ENCODE results near the gene TEX48.
A peak's percentile ranks its signal among the peaks of the same experiment; 100 is the strongest.

The TEX48 gene

DNA sequence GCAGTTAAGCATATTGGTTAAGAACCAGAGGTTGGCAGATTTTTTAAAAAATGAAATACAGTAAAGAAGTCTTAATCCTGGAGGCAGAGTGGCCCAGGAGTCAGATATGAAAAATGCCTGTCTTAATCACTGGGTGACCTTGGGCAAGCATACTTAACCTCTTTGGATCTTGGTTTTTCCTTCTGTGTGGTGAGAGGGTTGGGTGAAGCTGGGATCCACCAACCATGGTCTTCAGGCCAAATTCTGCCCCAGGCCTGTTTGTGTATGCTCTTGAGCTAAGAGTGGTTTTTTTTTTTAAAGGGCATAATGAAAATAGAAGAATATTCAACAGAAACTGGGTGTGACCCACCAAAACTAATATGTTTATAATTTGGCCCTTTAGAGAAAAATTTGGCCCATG is 20.0 kb upstream of the TEX48 start:
- Histone ChIP-seq H4K20me1 (ENCODE audit: insufficient read depth, low read length) (no peaks in the 10 kb centered on the region), H3K4me3 (ENCODE audit: low read depth in 1 of 2, low read length in 2 of 2) (no peak overlapping the region), H3K9ac (ENCODE audit: low read depth, low read length) (no peak overlapping the region), H3K4me1 (ENCODE audit: insufficient read depth, low read length) (no peaks in the 10 kb centered on the region), H3K27me3 (ENCODE audit: insufficient read depth, low read length, poor library complexity) (no peaks in the 10 kb centered on the region), H3K4me2 (ENCODE audit: insufficient read depth, low read length) (no peak overlapping the region), H3K79me2 (ENCODE audit: insufficient read depth, low read length) (no peaks in the 10 kb centered on the region), H3K9me3 (ENCODE audit: insufficient read depth, low read length, severe bottlenecking) (no peaks in the 10 kb centered on the region), H3K36me3 (ENCODE audit: insufficient read depth, low read length) (no peaks in the 10 kb centered on the region), H2AFZ (ENCODE audit: low read depth, low read length) (no peak overlapping the region), H3K27ac (ENCODE audit: low read length) (no peak overlapping the region)
- DNase-seq, result no peak
- no peak for TF ChIP-seq EZH2 (IDR thresholded peaks at IDR 0.05; ENCODE audit: borderline replicate concordance, low read depth, low read length, severe bottlenecking)
- TF ChIP-seq, protein P1, sequence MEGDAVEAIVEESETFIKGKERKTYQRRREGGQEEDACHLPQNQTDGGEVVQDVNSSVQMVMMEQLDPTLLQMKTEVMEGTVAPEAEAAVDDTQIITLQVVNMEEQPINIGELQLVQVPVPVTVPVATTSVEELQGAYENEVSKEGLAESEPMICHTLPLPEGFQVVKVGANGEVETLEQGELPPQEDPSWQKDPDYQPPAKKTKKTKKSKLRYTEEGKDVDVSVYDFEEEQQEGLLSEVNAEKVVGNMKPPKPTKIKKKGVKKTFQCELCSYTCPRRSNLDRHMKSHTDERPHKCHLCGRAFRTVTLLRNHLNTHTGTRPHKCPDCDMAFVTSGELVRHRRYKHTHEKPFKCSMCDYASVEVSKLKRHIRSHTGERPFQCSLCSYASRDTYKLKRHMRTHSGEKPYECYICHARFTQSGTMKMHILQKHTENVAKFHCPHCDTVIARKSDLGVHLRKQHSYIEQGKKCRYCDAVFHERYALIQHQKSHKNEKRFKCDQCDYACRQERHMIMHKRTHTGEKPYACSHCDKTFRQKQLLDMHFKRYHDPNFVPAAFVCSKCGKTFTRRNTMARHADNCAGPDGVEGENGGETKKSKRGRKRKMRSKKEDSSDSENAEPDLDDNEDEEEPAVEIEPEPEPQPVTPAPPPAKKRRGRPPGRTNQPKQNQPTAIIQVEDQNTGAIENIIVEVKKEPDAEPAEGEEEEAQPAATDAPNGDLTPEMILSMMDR (IDR thresholded peaks at IDR 0.05; ENCODE audit: borderline replicate concordance, extremely low read depth, low read length, poor library complexity, severe bottlenecking), result no peak
- ATAC-seq (ENCODE audit: insufficient read depth, low read depth), result no peak

DNA sequence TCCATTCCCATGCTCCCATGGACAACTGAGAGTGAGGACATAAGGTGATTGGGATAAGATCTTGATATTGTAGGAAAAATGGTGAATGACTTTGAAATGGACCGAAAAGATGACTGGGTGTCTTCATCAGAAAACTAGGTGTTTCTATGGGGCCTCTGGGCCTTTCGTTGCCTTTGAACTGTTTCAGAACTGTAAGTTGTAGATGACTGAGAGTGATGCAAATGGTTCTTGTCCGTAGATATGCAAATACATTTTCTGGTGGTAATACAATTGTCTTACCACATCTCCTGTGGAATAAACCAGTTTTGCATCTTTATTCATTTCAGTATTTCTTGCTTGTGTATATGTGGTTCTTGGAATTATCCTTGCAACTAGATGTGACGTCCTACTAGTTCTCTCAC is 16.0 kb upstream of the TEX48 start:
- no peak overlapping the region for H3K9ac ChIP-seq (ENCODE audit: low read depth, low read length)
- no peaks in the 10 kb centered on the region for H3K36me3 ChIP-seq (ENCODE audit: insufficient read depth, low read length)
- no peaks in the 10 kb centered on the region for H3K79me2 ChIP-seq (ENCODE audit: insufficient read depth, low read length)
- no peaks in the 10 kb centered on the region for H3K4me1 ChIP-seq (ENCODE audit: insufficient read depth, low read length)
- H3K27me3 ChIP-seq (ENCODE audit: insufficient read depth, low read length, poor library complexity), result no peaks in the 10 kb centered on the region
- H2AFZ ChIP-seq (ENCODE audit: low read depth, low read length), result no peak overlapping the region
- H3K9me3 ChIP-seq (ENCODE audit: insufficient read depth, low read length, severe bottlenecking), result no peaks in the 10 kb centered on the region
- DNase-seq (no peak), ATAC-seq (ENCODE audit: insufficient read depth, low read depth) (no peak)
- H3K4me3 ChIP-seq (ENCODE audit: low read depth in 1 of 2, low read length in 2 of 2), result no peak overlapping the region
- H3K27ac ChIP-seq (ENCODE audit: low read length), result no peak overlapping the region
- TF ChIP-seq, protein P1 (IDR thresholded peaks at IDR 0.05; ENCODE audit: borderline replicate concordance, extremely low read depth, low read length, poor library complexity, severe bottlenecking), result no peak
- H4K20me1 ChIP-seq (ENCODE audit: insufficient read depth, low read length), result no peaks in the 10 kb centered on the region
- no peak overlapping the region for H3K4me2 ChIP-seq (ENCODE audit: insufficient read depth, low read length)

DNA sequence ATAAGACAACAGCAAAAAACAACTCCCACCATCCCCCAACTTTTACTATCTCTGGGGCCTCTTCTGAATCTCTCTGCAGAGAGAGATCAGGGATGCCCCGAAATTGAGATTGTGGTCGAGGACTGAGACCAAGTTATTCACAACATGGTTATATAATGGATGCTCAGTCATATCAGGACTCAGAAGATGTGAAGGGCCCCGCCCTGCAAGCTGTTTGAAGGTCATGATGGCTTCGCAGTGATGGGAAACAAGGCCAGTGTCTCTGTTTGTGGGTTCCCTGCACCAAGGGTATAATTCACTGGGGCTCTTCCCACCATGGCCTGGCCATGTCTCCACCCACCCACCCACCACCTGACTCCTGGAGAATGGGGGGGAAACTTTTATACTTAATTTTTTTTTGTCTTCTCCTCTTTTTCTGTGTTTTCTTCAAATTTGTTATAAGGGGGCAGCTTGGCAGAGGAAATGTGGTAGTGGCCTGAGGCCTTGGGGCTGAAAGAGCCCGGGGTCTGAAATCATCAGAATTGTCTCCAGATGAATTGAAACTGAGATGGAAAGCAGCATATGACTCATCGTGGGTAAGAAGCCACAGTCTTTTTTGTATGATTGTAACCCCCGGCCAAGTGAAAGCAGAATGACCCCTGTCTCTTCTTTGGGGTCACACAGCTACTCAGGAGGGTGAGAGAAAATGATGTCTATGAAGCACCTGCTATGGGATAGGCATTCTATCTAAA is 15.0 kb upstream of the TEX48 start:
- DNase-seq (no peak), ATAC-seq (ENCODE audit: insufficient read depth, low read depth) (peak; percentile 29; the same call in 1 of the 3 replicates)
- Histone ChIP-seq H3K27me3 (ENCODE audit: insufficient read depth, low read length, poor library complexity) (no peaks in the 10 kb centered on the region), H3K4me3 (ENCODE audit: low read depth in 1 of 2, low read length in 2 of 2) (no peak overlapping the region), H3K4me2 (ENCODE audit: insufficient read depth, low read length) (no peak overlapping the region), H2AFZ (ENCODE audit: low read depth, low read length) (no peak overlapping the region), H3K79me2 (ENCODE audit: insufficient read depth, low read length) (no peaks in the 10 kb centered on the region), H3K9ac (ENCODE audit: low read depth, low read length) (no peak overlapping the region), H3K9me3 (ENCODE audit: insufficient read depth, low read length, severe bottlenecking) (no peaks in the 10 kb centered on the region), H3K36me3 (ENCODE audit: insufficient read depth, low read length) (no peaks in the 10 kb centered on the region), H4K20me1 (ENCODE audit: insufficient read depth, low read length) (no peaks in the 10 kb centered on the region), H3K27ac (ENCODE audit: low read length) (no peak overlapping the region), H3K4me1 (ENCODE audit: insufficient read depth, low read length) (no peaks in the 10 kb centered on the region)
- TF ChIP-seq EZH2 (IDR thresholded peaks at IDR 0.05; ENCODE audit: borderline replicate concordance, low read depth, low read length, severe bottlenecking), result no peak
- TF ChIP-seq, protein P1 (IDR thresholded peaks at IDR 0.05; ENCODE audit: borderline replicate concordance, extremely low read depth, low read length, poor library complexity, severe bottlenecking), result no peak
